Measurements from ENCODE around the gene APOO.

Gene APOO

DNA sequence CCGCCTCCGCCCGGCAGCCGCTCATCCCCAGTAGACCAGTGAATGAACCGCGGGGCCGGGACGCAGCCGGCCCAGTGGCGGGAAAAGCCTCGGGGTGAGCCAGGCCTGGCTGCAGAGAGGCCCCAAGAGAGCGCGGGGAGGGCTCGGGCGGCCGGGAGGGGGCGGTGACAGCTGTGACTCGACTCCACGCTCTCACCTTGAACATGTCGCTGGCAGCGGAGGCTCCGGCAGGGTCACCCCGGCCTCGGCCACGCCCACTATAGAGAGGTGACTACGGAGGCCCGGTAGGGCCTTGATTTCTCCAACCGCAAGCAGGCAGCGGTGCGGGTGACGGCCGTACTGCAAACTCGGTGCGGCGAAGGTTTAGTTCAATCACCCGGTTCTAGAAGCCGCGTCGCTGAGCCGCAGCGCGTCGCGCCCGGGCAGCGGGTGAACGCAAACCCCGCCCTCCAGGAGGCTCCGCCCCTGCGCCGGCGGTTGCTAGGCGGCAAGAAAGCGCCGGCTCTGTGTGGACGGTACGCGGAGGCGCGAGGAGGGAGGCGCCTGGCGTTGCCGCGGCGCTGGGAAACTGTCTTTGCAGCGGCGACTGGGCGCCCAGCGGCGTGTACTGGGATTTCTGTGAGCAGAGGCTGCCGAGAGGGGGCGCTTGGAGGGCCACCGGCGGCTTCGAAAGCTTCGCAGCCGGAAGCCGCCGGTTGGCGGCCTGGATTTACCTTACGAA lies at the start of gene APOO, which contains the start of gene CXorf58:
TSS of gene APOO (minus strand) at position 441 of the 721 bp plus-strand sequence. CDS start at position 205, 236 bp downstream.
TSS of gene CXorf58 (plus strand) at position 509 of the 721 bp plus-strand sequence. CDS start 2,297 bp downstream, outside the sequence.
- H3K27me3 ChIP-seq (ENCODE audit: control insufficient read depth, insufficient read depth, low read length) = no peaks in the 10 kb centered on the region
- H3K4me3 ChIP-seq (ENCODE audit: low read length) = peak within 1 kb of the TSS; percentile 77
- no peaks in the 10 kb centered on the region for H3K36me3 ChIP-seq (ENCODE audit: control insufficient read depth, insufficient read depth, low read length)
- peak within 1 kb of the TSS; percentile 27 for H3K9ac ChIP-seq (ENCODE audit: low read length)
- H3K4me1 ChIP-seq (ENCODE audit: control insufficient read depth, insufficient read depth, low read length) = no peaks in the 10 kb centered on the region
- peak within 1 kb of the TSS; percentile 80 for H3K27ac ChIP-seq (ENCODE audit: low read depth, low read length)

DNA sequence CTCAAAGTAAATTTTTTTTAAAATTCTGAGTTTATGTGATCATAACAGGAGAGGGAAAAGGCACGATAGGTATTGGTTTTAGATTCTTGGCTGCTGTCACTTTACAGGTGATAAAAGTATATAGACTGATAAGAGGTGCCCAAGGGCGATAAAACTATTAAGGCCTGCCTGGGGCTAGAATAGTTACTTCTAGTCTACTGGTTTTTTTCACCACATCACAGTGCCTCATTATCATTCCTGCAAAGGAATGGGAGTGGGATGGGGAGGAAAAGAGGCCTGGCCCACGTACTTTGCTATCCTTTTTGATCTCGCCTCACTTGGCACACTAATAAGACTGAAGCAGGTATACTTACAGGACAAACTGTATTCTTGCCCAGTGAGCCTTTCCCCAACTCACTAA lies 46.7 kb upstream of the APOO start:
- Histone ChIP-seq H3K27me3 (ENCODE audit: control insufficient read depth, insufficient read depth, low read length) (no peaks in the 10 kb centered on the region), H3K36me3 (ENCODE audit: control insufficient read depth, insufficient read depth, low read length) (no peaks in the 10 kb centered on the region), H3K4me1 (ENCODE audit: control insufficient read depth, insufficient read depth, low read length) (no peaks in the 10 kb centered on the region), H3K27ac (ENCODE audit: low read depth, low read length) (no peak overlapping the region), H3K9ac (ENCODE audit: low read length) (no peak overlapping the region), H3K4me3 (ENCODE audit: low read length) (no peak overlapping the region)

DNA sequence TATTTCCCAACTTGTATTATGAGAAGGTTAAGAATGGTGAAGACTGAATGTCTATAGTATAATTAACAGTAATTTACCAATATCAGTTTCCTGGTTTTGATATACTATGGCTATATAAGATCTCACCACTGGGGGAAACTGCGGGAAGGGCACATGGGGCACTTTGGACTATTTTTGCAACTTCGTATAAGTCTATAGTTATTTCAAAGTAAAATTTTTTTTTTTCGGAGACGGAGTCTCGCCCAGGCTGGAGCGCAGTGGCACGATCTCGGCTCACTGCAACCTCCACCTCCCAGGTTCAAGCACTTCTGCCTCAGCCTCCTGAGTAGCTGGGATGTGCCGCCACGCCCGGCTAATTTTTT lies 46.2 kb upstream of the APOO start:
- Histone ChIP-seq H3K4me3 (ENCODE audit: low read length) (no peak overlapping the region), H3K27ac (ENCODE audit: low read depth, low read length) (no peak overlapping the region), H3K27me3 (ENCODE audit: control insufficient read depth, insufficient read depth, low read length) (no peaks in the 10 kb centered on the region)

DNA sequence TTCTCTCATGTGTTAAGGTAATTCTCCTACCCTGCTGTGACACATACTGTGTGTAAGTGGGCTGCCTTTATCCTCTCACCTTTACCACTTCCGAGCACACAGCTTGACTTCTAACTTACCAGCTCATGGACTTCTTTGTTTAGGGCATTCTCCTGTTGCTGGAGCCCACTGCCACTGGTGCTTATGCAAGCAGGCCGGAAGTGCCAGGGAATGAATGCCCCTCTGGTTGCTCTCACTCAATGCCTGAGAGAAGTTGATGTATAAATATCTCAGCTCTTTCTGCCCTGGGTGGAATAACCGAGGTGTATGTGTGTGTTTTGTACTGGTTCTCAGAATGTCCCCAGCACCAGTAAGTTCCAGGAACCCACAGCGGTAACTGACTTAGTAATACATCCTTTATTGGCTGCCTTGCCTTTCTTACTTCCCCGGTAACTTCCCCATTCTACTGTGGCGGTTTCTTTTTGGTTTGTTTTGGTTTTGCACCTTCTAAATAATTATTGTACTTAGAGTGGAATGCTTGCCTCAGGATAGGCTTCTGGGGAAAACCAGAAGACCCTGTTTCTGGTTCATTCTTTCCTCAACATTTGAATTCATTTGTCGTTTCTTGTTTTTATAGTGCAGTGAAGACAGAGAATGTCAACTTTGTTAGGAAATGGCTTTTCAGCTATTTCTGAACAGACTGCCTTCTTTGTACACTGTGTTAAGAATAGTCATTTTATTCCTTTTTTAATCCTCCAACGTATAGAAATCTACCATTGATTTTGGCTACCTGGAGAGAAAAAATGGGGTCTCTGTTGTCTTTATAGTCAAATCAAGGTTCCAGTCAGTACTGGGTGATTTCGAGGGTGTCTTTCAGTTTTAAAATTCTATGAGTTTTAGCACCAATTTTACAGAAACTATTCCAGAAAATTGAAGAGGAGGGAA lies 45.5 kb upstream of the APOO start:
- no peaks in the 10 kb centered on the region for H3K27me3 ChIP-seq (ENCODE audit: control insufficient read depth, insufficient read depth, low read length)
- H3K4me1 ChIP-seq (ENCODE audit: control insufficient read depth, insufficient read depth, low read length) = no peaks in the 10 kb centered on the region
- H3K27ac ChIP-seq (ENCODE audit: low read depth, low read length) = no peak overlapping the region
- no peaks in the 10 kb centered on the region for H3K36me3 ChIP-seq (ENCODE audit: control insufficient read depth, insufficient read depth, low read length)
- no peak overlapping the region for H3K4me3 ChIP-seq (ENCODE audit: low read length)
- H3K9ac ChIP-seq (ENCODE audit: low read length) = no peak overlapping the region

More for the DNA sequence above, 46.2 kb upstream of the APOO start:
- Histone ChIP-seq H3K9ac (ENCODE audit: low read length) (no peak overlapping the region), H3K36me3 (ENCODE audit: control insufficient read depth, insufficient read depth, low read length) (no peaks in the 10 kb centered on the region), H3K4me1 (ENCODE audit: control insufficient read depth, insufficient read depth, low read length) (no peaks in the 10 kb centered on the region)

DNA sequence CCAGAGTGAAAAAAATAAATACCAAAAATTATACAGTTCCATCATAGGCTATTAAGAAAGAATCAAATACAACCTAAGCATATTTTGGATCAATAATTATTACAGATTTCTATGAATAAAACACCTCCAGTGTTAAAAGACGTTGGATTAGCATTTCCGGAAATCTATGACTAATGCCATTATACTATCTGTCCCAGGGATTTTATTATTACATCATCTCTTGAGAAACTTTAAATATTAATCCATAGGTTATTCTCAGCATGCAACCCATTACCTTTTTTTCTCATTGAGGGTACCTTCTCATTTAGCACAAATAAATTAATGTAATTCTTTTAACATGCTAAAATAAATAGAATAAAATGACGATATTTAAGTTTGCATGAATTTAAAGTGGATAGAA lies 44.7 kb upstream of the APOO start:
- Histone ChIP-seq H3K36me3 (ENCODE audit: control insufficient read depth, insufficient read depth, low read length) (no peaks in the 10 kb centered on the region), H3K9ac (ENCODE audit: low read length) (no peak overlapping the region), H3K4me3 (ENCODE audit: low read length) (no peak overlapping the region), H3K27me3 (ENCODE audit: control insufficient read depth, insufficient read depth, low read length) (no peaks in the 10 kb centered on the region), H3K27ac (ENCODE audit: low read depth, low read length) (no peak overlapping the region), H3K4me1 (ENCODE audit: control insufficient read depth, insufficient read depth, low read length) (no peaks in the 10 kb centered on the region)

DNA sequence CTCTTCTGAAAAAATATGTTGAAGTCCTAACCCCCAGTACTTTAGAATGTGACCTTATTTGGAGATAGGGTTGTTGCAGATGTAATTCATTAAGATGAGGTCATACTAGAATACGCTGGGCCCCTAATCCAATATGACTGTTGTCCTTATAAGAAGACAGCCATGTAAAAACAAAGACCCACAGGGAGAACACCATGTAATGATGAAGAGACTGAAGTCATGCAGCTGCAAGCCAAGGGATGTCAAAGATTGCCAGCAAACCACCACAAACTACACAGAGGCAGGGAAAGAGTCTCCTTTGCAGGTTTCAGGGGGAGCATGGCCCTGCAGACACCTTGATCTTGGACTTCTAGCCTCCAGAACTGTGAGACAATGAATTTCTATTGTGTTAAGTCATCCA lies 37.5 kb upstream of the APOO start:
- Histone ChIP-seq H3K4me3 (ENCODE audit: low read length) (no peak overlapping the region), H3K9ac (ENCODE audit: low read length) (no peak overlapping the region), H3K27me3 (ENCODE audit: control insufficient read depth, insufficient read depth, low read length) (no peaks in the 10 kb centered on the region), H3K36me3 (ENCODE audit: control insufficient read depth, insufficient read depth, low read length) (no peaks in the 10 kb centered on the region), H3K4me1 (ENCODE audit: control insufficient read depth, insufficient read depth, low read length) (no peaks in the 10 kb centered on the region), H3K27ac (ENCODE audit: low read depth, low read length) (no peak overlapping the region)

DNA sequence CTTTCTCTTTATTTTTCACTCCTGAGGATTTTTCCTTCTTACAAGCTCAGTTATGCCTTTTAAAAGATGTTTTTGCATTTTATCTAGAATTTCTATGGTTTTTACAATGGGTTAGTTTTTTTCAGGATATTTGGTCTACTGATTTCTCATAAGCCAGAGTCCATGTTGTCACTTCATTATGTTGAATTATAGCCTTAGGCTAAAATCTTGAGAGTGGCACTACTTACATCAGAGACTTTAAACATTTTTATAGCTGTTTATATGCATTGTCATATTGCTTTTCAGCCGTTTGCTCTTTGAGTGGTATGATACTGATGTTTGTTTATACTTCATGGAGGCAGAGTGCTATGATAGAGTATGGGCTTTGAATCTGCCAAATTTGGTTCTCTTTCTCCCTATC lies 36.5 kb upstream of the APOO start:
- H3K27ac ChIP-seq (ENCODE audit: low read depth, low read length) = no peak overlapping the region
- H3K27me3 ChIP-seq (ENCODE audit: control insufficient read depth, insufficient read depth, low read length) = no peaks in the 10 kb centered on the region
- no peak overlapping the region for H3K4me3 ChIP-seq (ENCODE audit: low read length)
- no peaks in the 10 kb centered on the region for H3K4me1 ChIP-seq (ENCODE audit: control insufficient read depth, insufficient read depth, low read length)
- H3K9ac ChIP-seq (ENCODE audit: low read length) = no peak overlapping the region
- no peaks in the 10 kb centered on the region for H3K36me3 ChIP-seq (ENCODE audit: control insufficient read depth, insufficient read depth, low read length)

DNA sequence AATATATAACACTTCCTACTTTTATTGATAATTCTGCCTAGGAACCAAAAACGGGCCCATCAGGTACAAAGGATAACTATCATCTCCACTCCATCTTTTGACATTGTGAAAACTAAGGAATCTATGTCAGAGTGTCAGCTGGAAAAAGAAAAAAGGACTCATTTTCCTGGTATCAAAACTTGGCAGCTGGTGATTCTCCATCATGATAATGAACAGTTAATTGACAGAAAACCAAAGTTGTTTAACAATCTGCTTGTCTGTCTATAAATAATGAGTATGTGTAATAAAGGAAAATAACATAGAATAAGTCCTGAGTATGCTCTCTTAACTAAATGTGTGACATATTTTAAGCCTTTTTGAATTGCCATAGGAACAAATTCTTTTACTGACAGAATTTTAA lies 31.5 kb upstream of the APOO start:
- Histone ChIP-seq H3K36me3 (ENCODE audit: control insufficient read depth, insufficient read depth, low read length) (no peaks in the 10 kb centered on the region), H3K27me3 (ENCODE audit: control insufficient read depth, insufficient read depth, low read length) (no peaks in the 10 kb centered on the region), H3K27ac (ENCODE audit: low read depth, low read length) (no peak overlapping the region), H3K4me1 (ENCODE audit: control insufficient read depth, insufficient read depth, low read length) (no peaks in the 10 kb centered on the region), H3K4me3 (ENCODE audit: low read length) (no peak overlapping the region), H3K9ac (ENCODE audit: low read length) (no peak overlapping the region)

DNA sequence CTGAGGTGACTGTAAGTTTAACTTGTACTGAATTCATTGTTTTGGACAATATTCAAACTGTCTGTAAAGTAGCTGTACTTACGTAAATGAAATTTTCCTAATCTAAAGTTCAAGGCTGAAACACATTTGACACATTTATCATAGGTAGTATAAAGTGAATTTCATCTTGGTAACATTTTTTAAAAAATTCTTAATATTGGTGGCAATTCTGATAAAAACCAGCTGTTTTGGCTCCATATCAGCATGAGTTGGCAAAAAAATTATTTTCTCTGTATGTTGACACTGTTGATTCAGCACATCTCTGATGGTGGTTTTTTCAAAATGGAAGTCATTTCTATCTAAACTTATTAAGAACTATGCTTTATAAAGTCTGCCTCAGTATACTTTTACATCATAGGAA lies 31.0 kb upstream of the APOO start:
- H3K27me3 ChIP-seq (ENCODE audit: control insufficient read depth, insufficient read depth, low read length) = no peaks in the 10 kb centered on the region
- no peaks in the 10 kb centered on the region for H3K4me1 ChIP-seq (ENCODE audit: control insufficient read depth, insufficient read depth, low read length)
- no peak overlapping the region for H3K27ac ChIP-seq (ENCODE audit: low read depth, low read length)
- H3K36me3 ChIP-seq (ENCODE audit: control insufficient read depth, insufficient read depth, low read length) = no peaks in the 10 kb centered on the region
- no peak overlapping the region for H3K4me3 ChIP-seq (ENCODE audit: low read length)
- no peak overlapping the region for H3K9ac ChIP-seq (ENCODE audit: low read length)

DNA sequence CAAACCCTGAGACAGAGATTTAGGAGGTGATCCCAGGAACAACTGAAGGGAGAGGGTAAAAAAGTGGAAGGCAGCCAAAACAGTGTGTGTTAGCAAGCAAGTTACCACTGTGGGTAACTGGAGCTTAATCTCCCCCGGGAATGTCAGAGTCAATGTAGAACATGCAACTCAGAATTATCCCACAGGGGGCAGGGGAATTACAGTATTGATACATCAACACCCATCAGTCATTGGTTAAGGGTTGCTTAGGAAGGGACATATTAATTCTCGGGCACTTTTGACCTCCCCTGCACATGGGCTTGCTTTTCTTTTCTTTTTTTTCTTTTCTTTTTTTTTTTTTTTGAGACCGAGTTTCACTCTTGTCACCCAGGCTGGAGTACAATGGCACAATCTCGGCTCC lies 29.4 kb upstream of the APOO start:
- Histone ChIP-seq H3K4me3 (ENCODE audit: low read length) (no peak overlapping the region), H3K9ac (ENCODE audit: low read length) (no peak overlapping the region), H3K27ac (ENCODE audit: low read depth, low read length) (no peak overlapping the region), H3K4me1 (ENCODE audit: control insufficient read depth, insufficient read depth, low read length) (no peaks in the 10 kb centered on the region), H3K36me3 (ENCODE audit: control insufficient read depth, insufficient read depth, low read length) (no peaks in the 10 kb centered on the region), H3K27me3 (ENCODE audit: control insufficient read depth, insufficient read depth, low read length) (peaks cover 2% of the 10 kb centered on the region)

DNA sequence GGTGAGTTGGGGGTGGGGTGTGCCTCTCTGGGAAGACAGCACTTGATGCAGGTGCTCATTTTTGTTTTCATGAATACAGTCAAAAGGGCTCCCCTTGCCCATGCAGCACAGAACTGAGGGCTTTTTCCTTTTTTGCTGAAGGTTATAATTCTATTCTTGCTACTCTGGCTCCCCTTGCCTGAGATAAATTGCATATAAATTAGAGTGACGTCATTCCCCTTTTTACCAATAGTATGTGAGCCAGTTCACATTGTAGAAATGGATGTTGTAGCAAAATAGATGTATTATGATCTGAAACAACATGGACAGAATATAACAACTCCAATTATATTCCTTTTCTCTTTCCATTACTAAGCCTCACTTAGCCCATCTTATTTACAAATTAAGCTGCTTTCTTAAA lies 28.4 kb upstream of the APOO start:
- Histone ChIP-seq H3K36me3 (ENCODE audit: control insufficient read depth, insufficient read depth, low read length) (no peaks in the 10 kb centered on the region), H3K27ac (ENCODE audit: low read depth, low read length) (no peak overlapping the region), H3K4me1 (ENCODE audit: control insufficient read depth, insufficient read depth, low read length) (no peaks in the 10 kb centered on the region), H3K4me3 (ENCODE audit: low read length) (no peak overlapping the region), H3K27me3 (ENCODE audit: control insufficient read depth, insufficient read depth, low read length) (peaks cover 2% of the 10 kb centered on the region), H3K9ac (ENCODE audit: low read length) (no peak overlapping the region)

DNA sequence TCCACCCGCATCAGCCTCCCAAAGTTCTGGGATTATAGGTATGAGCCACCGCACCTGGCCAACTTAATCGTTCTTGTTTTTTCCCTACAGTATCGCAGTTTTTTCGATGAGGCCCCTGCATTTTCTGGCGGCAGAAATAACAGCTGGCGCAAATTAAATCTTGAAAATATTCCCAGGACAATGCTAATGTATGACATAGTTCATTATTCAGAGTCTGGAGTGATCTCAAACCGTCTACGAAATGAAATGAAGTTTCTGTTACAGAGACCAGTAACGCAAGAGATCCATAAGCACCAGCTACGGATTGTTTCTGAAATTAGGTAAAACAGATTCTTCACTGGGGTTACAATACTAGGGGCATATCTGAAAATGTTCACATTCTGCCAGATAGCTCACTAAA lies 27.4 kb upstream of the APOO start:
- H3K9ac ChIP-seq (ENCODE audit: low read length) = no peak overlapping the region
- H3K4me1 ChIP-seq (ENCODE audit: control insufficient read depth, insufficient read depth, low read length) = no peaks in the 10 kb centered on the region
- no peak overlapping the region for H3K27ac ChIP-seq (ENCODE audit: low read depth, low read length)

More for the DNA sequence above, 27.4 kb upstream of the APOO start:
- Histone ChIP-seq H3K27me3 (ENCODE audit: control insufficient read depth, insufficient read depth, low read length) (peaks cover 2% of the 10 kb centered on the region), H3K36me3 (ENCODE audit: control insufficient read depth, insufficient read depth, low read length) (no peaks in the 10 kb centered on the region), H3K4me3 (ENCODE audit: low read length) (no peak overlapping the region)
